ENCODE results near the gene CUEDC1. TPM values are rescaled to one million over a fixed set of nuclear protein-coding genes. Genes with fewer than 3 reads are reported as not detected.

Gene CUEDC1
- total RNA-seq, 3 donors from 2014 or later: 13.0 to 18.0 (median 14.5) TPM

DNA sequence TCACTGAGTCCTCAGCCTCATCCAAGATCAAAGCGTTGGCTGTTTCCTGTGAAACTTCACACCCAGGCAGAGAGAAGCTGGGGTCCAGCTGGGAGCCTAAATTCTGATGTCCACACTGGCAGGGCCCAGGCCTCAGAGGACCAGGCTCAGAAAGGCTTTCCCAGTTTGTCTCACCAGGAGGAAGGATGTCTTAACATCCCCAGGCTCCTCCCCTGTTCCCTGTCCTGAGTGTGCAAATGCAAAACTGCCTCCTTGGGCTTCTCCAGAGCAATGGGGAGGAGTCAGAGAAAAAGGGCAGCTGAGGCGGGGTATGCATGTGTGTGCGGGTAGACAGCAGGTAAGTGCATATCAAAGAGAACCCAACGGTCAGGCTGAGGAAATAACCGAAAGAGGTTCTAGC, 45.7 kb downstream of the CUEDC1 start:
- no peak overlapping the region for H3K4me3 ChIP-seq
- H3K4me1 ChIP-seq: no peaks in the 10 kb centered on the region
- no peaks in the 10 kb centered on the region for H3K9me3 ChIP-seq
- no peak for DNase-seq (ENCODE audit: low spot score in 2 of 2)
- no peaks in the 10 kb centered on the region for H3K27me3 ChIP-seq
- TF ChIP-seq, protein P1, sequence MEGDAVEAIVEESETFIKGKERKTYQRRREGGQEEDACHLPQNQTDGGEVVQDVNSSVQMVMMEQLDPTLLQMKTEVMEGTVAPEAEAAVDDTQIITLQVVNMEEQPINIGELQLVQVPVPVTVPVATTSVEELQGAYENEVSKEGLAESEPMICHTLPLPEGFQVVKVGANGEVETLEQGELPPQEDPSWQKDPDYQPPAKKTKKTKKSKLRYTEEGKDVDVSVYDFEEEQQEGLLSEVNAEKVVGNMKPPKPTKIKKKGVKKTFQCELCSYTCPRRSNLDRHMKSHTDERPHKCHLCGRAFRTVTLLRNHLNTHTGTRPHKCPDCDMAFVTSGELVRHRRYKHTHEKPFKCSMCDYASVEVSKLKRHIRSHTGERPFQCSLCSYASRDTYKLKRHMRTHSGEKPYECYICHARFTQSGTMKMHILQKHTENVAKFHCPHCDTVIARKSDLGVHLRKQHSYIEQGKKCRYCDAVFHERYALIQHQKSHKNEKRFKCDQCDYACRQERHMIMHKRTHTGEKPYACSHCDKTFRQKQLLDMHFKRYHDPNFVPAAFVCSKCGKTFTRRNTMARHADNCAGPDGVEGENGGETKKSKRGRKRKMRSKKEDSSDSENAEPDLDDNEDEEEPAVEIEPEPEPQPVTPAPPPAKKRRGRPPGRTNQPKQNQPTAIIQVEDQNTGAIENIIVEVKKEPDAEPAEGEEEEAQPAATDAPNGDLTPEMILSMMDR (IDR thresholded peaks at IDR 0.05): no peak
- TF ChIP-seq POLR2A (IDR thresholded peaks at IDR 0.05) (no peak), POLR2AphosphoS5 (IDR thresholded peaks at IDR 0.05) (no peak)
- intact Hi-C loops (cut with DNase I; ENCODE audit: low total_unique reads): no loop called here
- H3K36me3 ChIP-seq: no peaks in the 10 kb centered on the region
- H3K27ac ChIP-seq: no peak overlapping the region

DNA sequence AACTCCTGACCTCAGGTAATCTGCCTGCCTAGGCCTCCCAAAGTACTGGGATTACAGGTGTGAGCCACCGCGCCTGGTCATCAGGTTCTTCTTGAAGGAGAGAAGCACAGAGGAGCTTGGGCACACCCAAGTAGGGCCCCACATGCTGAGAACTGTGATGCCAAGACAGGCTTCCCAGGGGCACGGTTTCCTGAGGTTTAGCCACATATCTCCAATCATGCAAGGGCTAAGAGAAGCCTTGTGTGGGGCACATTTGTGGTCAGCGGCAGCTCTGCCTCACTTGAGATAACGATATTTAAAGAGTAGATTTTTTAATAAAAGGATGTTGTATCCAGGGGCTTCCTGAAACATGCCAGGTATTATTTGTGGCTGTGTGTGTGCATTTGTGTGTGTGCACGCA, 46.9 kb downstream of the CUEDC1 start:
- DNase-seq (ENCODE audit: low spot score in 2 of 2): no peak
- intact Hi-C loops (cut with DNase I; ENCODE audit: low total_unique reads): no loop called here
- H3K4me3 ChIP-seq: no peak overlapping the region
- H3K4me1 ChIP-seq: no peaks in the 10 kb centered on the region
- H3K27ac ChIP-seq: no peak overlapping the region
- TF ChIP-seq, protein P1 (IDR thresholded peaks at IDR 0.05): no peak
- TF ChIP-seq POLR2AphosphoS5 (IDR thresholded peaks at IDR 0.05) (no peak), POLR2A (IDR thresholded peaks at IDR 0.05) (no peak)
- no peaks in the 10 kb centered on the region for H3K27me3 ChIP-seq
- H3K36me3 ChIP-seq: no peaks in the 10 kb centered on the region
- no peaks in the 10 kb centered on the region for H3K9me3 ChIP-seq

DNA sequence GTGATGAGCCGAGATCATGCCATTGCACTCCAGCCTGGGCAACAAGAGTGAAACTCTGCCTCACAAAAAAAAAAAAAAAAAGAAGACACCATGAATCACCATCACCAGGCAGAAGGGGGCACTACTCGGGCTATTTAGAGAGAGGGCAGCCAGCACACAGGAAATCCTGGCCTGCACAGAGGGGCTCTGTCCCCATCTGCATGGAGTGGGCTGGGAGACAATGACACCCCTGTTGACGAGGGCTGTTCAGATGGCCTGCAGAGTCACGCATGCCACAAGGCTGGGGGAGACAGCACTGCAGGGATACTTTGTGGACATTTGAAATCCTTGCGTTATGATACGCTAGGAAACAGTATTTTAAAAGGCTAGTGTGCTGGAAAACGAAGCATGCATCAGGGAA, 48.3 kb downstream of the CUEDC1 start:
- DNase-seq (ENCODE audit: low spot score in 2 of 2): no peak
- Histone ChIP-seq H3K27me3 (no peaks in the 10 kb centered on the region), H3K4me1 (peaks cover 0 to 11% of the 10 kb centered on the region in 2 donors), H3K4me3 (no peak overlapping the region), H3K36me3 (no peaks in the 10 kb centered on the region), H3K27ac (no peak overlapping the region), H3K9me3 (no peaks in the 10 kb centered on the region)
- TF ChIP-seq POLR2A (IDR thresholded peaks at IDR 0.05) (no peak), POLR2AphosphoS5 (IDR thresholded peaks at IDR 0.05) (no peak)
- TF ChIP-seq, protein P1 (IDR thresholded peaks at IDR 0.05): no peak
- intact Hi-C loops (cut with DNase I; ENCODE audit: low total_unique reads): no loop called here

DNA sequence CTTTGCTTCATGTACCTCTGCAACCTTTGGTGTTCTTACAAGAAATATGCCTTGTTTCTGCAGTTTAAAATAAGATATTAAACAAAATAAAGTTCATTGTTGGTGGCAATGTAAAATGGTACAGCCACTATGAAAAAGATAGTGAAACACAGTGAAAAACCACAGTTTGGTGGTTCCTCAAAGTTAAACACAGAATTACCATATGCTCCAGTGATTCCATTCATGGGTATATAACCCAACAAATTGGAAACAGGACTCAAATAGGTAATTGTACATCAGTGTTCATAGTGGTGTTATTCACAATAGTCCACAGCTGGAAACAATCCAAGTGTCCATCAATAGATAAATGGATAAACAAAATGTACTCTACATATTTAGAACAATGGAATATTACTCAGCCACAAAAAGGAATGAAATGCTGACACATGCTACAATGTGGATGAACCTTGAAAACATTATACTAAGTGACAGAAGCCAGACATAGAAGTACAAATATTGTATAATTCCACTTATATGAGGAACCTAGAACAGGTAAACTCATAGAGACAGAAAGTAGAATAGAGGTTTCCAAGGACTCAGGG, 49.2 kb downstream of the CUEDC1 start:
- no peaks in the 10 kb centered on the region for H3K9me3 ChIP-seq
- no peak overlapping the region for H3K4me3 ChIP-seq
- TF ChIP-seq, protein P1 (IDR thresholded peaks at IDR 0.05): no peak
- TF ChIP-seq POLR2AphosphoS5 (IDR thresholded peaks at IDR 0.05) (no peak), POLR2A (IDR thresholded peaks at IDR 0.05) (no peak)
- no peak for DNase-seq (ENCODE audit: low spot score in 2 of 2)
- no peak overlapping the region for H3K27ac ChIP-seq
- intact Hi-C loops (cut with DNase I; ENCODE audit: low total_unique reads): no loop called here
- no peaks in the 10 kb centered on the region for H3K27me3 ChIP-seq
- H3K36me3 ChIP-seq: no peaks in the 10 kb centered on the region
- peaks cover 0 to 20% of the 10 kb centered on the region in 2 donors for H3K4me1 ChIP-seq

DNA sequence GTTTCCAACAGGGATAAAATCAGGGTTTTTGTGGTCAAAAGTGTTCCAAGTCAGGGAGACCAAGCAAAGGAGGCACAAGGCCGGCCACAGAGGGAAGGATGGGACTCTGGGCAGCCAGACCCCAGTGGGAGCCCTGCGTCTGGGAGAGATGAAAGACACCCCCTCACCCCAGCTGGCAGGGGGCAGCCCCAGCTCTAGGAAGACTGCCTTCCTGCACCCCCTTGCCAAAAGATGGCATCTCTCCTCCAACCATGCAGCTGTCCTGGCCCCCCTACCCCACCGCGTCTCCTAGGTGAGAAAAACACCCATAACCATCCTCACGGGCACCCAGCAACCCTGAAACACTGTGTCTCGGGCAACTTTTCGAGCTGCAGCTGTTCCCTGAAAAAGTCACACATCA, 51.3 kb downstream of the CUEDC1 start:
- H3K27me3 ChIP-seq: no peaks in the 10 kb centered on the region
- intact Hi-C loops (cut with DNase I; ENCODE audit: low total_unique reads): no loop called here
- no peaks in the 10 kb centered on the region for H3K9me3 ChIP-seq
- H3K36me3 ChIP-seq: no peaks in the 10 kb centered on the region
- H3K4me3 ChIP-seq: no peak overlapping the region
- TF ChIP-seq POLR2A (IDR thresholded peaks at IDR 0.05) (no peak), POLR2AphosphoS5 (IDR thresholded peaks at IDR 0.05) (no peak)
- TF ChIP-seq, protein P1 (IDR thresholded peaks at IDR 0.05): no peak
- H3K4me1 ChIP-seq: peaks cover 12 to 40% of the 10 kb centered on the region in 2 donors
- H3K27ac ChIP-seq: peak overlapping the region; percentile 91 to 94
- DNase-seq (ENCODE audit: low spot score in 2 of 2): no peak
